RPMI7951 (cell line): ENCODE results near the gene RFK. TPM values are rescaled to one million over a fixed set of nuclear protein-coding genes. Genes with fewer than 3 reads are reported as not detected.
"Not testable (repeated sequence)": the region's sequence is repeated elsewhere in the genome, so short reads cannot be mapped to it uniquely, and the experiment has no call there.

Experiments used
- DNase-seq: peaks from one replicate; pipeline ENCODE4 v3.0.0-alpha.2; 2012; ENCODE audit warnings: low read depth
- total RNA-seq: library from RNA; depleted of rRNA; stranded (reverse); fragments of >200 nt; shearing (Covaris generic); gene quantifications from 2 replicates; pipeline ENCODE4 v1.2.3, GENCODE V29; 2014; rRNA removed

Gene RFK
- 22.7 and 24.8 TPM in 2 replicates for total RNA-seq

DNA sequence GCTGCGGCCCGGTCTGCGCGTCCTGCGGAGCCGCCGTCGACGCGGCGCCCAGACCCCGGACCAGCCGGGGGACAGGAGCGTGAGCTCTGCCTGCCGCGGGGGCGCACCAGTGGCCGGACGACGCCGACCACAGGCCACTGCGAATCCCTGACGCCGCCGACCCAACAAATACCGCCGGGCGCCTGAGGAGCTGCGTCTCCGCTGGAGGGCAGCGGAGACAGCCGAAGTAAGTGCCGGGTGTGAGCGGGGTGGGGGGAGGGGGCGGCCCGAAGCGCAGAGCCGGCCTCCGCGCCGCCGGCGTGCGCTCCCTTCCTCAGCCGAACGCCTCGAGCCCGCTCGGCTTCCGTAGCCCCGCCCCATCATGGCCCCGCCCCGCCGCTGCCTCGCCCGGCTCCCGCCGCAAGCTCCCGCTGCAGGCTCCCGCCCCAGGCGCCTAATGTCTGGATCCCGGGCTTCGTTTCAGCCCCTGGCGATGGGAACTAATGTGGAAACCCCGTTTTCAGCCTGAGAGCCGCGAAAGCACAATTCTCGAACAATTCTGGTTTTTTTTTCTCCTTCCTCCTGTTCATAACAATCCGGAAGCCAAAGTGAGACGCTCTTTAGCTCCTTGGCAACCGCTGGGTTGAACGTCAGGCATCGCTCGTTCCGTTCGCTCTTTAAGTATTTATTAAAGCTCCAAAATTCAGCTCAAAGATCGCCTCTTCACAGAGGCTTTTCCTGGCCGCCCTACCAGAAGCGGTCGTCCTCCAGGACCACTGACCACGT is at the start of gene RFK:
Gene RFK (minus strand): TSS at position 232 of the 765 bp plus-strand sequence. CDS start 255 bp downstream, outside the sequence.
- DNase-seq, result peak; percentile 86

- DNase-seq, result no peak
Measured at GRCh38 chr9:76443887-76444286, 49.7 kb upstream of the RFK start.

- DNase-seq, result peak; percentile 71
Measured at GRCh38 chr9:76441551-76442322, 47.5 kb upstream of the RFK start.

GRCh38 chr9:76438841-76439588 is 44.8 kb upstream of the RFK start:
- DNase-seq, result no peak

DNA sequence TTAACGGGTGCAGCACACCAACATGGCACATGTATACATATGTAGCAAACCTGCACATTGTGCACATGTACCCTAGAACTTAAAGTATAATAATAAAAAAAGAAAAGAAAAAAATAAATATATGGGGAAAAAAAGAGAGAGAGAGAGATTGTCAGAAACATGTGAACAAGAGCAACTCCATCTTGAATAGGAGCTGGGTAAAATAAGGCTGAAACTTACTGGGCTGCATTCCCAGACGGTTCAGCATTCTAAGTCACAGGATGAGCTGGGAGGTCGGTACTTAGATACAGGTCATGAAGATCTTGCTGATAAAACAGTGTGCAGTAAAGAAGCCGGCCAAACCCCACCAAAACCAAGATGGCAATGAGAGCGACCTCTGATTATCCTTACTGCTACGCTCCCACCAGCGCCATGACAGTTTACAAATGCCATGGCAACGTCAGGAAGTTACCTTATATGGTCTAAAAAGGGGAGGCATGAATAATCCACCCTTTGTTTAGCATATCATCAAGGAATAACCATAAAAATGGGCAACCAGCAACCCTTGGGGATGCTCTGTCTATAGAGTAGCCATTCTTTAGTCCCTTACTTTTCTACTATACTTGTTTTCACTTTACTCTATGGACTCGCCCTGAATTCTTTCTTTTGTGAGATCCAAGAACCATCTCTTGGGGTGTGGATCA is 42.9 kb upstream of the RFK start:
- not testable (repeated sequence) for DNase-seq

- not testable (repeated sequence) for DNase-seq
Measured at GRCh38 chr9:76434897-76435296, 40.7 kb upstream of the RFK start.

DNA sequence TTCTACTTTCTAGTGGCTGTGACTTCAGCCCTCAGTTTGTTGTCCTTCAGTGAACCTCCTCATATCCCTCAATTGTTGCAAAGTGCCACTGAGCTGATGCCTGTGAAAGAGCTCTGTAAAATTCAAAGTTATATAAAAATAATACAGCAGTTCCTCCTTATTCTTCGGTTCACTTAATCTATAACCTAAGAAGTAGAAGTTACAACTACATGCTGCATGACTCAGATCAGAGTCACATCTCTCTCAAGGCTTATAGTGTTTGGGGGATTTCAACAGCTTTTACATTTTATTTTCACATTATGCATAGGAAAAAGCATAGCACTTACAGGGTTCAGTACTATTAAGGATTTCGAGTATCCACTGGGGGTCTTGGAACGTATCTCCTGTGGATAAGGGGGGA is 39.6 kb upstream of the RFK start:
- DNase-seq, result peak; percentile 31

- DNase-seq, result no peak
Measured at GRCh38 chr9:76433406-76433805, 39.2 kb upstream of the RFK start.

DNA sequence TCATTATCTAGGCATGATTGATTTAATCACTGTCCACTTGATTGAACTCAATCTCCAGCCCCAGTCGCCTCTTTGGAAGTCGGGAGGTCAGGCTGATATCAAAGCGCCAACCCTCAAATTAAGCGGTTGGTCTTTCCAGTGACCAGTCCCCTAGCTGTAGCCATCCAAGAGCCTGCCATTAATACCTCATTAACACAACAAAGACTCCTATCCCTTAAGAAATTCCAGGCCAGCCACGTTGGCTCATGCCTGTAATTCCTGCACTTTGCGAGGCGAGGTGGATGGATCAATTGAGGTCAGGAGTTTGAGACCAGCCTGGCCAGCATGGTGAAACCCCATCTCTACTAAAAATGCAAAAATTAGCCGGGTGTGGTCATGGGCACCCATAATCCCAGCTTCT is 37.4 kb upstream of the RFK start:
- no peak for DNase-seq

DNA sequence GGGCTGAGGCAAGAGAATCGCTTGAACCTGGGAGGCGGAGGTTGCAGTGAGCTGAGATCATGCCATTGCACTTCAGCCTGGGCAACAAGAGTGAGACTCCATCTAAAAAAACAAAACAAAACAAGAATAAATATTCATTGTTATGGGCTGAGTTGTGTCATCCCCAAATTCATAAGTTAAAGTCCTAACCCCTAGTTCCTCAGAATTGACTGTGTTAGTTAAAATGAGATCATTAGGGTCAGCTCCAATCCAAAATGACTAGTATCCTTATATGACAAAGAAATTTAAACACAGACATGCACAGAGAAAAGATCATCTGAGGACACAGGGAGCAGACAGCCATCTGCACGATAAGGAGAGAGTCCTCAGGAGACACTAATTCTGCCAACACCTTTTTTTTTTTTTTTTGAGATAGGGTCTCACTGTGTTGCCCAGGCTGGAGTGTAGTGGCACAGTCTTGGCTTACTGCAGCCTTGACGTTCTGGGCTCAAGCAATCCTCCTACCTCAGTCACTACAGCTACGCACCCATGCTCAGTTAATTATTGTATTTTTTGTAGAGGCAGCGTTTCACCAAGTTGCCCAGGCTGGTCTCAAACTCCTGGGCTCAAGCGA is 32.7 kb upstream of the RFK start:
- no peak for DNase-seq

DNA sequence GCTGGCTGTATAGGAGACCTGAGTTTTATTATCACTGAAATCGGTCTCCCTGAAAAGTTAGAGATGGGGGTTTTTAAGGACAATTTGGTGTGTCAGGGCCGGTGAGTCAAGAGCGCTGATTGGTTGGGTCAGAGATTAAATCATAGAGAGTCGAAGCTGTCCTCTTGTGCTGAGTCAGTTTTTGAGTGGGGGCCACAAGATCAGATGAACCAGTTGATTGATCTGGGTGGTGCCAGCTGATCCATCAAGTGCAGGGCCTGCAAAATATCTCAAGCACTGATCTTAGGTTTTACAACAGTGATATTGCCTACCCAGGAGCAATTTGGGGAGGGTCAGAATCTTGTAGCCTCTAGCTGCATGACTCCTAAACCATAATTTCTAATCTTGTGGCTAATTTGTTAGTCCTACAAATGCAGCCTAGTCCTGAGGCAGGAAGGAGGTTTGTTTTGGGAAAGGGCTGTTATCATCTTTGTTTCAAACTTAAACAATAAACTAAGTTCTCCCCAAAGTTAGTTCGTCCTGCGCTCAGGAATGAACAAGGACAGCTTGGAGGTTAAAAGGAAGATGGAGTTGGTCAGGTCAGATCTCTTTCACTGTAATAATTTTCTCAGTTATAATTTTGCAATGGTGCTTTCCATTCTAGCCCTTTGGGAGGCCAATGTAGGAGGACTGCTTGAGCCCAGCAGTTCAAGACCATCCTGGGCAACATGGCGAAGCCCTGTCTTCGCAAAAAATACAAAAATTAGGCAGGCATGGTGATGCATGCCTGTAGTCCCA is 31.6 kb upstream of the RFK start:
- no peak for DNase-seq

- no peak for DNase-seq
Measured at GRCh38 chr9:76424491-76424890, 30.3 kb upstream of the RFK start.

GRCh38 chr9:76423216-76424177 is 29.3 kb upstream of the RFK start:
- no peak for DNase-seq

- DNase-seq, result peak; percentile 33
Measured at GRCh38 chr9:76419782-76420380, 25.7 kb upstream of the RFK start.

DNA sequence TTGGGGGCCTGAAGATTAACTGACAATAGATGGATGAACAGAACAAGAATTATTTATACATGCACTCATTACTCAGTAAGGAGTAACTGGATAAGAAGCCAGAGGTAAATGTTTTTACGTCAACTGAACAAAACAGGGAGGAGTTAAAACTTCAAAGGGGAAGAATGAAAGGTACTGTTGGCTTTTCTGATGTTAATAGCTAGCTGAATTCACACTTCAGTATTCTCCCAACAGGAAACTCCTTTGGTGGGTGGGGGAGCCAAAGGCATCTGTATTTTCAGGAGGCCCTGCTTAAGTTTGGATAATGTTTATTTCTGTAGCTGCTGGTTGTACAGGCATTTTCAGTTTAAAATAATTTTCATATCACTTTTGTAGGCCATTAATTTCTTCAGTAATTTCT is 23.2 kb upstream of the RFK start:
- DNase-seq, result no peak

- DNase-seq, result no peak
Measured at GRCh38 chr9:76415731-76416130, 21.5 kb upstream of the RFK start.

DNA sequence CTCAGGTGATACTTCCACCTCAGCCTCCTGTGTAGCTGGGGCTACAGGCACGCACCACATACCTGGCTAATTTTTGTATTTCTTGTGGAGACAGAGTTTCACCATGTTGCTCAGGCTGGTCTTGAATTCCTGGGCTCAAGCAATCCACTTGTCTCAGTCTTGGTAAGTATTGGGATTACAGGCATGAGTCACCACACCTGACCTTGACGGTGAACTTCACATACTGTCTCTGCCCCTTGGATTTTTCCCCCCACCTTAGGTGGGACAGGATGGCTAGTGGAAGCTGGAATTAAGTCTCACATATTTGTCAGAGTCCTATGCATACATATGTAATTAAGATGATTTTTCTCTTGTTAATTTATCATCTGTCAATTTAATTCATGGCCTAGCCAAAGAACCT is 20.9 kb upstream of the RFK start:
- peak; percentile 17 for DNase-seq

GRCh38 chr9:76414661-76415060 is 20.4 kb upstream of the RFK start:
- peak; percentile 71 for DNase-seq

DNA sequence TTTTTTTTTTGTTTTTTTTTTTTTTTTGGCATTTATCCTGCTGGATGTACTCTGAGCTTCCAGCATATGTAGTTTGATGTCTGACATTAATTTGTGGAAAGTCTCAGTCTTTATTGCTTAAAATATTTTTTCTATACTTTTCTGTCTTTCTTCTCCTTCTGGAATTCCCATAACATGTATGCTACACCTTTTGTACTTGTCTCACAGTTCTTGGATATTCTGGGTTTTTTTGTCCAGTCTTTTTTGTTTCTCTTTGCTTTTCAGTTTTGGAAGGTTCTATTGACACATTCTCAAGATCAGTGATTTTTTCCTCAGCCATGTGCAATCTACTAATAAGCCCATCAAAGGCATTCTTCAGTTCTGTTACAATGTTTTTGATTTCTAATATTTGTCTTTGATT is 19.4 kb upstream of the RFK start:
- no peak for DNase-seq
